GM18951 (cell line): Measurements from ENCODE around the gene ZMIZ1.

ENCODE experiments used
- POLR2A ChIP-seq: IDR thresholded peaks from 4 replicates; pipeline ENCODE4 v1.6.1; 2011; ENCODE audit warnings: mild to moderate bottlenecking; ENCODE audit not compliant: insufficient read length, insufficient read depth; ENCODE audit errors: extremely low read depth
- in situ Hi-C: fragments of 300-500 bp; cut with MboI; formaldehyde crosslinking; loops from one replicate; pipeline ENCODE4 v1.12.0; 2022; ENCODE audit warnings: low sequenced_read_pairs, mixed read lengths, inconsistent platforms; ENCODE audit not compliant: unreplicated experiment

Gene ZMIZ1

DNA sequence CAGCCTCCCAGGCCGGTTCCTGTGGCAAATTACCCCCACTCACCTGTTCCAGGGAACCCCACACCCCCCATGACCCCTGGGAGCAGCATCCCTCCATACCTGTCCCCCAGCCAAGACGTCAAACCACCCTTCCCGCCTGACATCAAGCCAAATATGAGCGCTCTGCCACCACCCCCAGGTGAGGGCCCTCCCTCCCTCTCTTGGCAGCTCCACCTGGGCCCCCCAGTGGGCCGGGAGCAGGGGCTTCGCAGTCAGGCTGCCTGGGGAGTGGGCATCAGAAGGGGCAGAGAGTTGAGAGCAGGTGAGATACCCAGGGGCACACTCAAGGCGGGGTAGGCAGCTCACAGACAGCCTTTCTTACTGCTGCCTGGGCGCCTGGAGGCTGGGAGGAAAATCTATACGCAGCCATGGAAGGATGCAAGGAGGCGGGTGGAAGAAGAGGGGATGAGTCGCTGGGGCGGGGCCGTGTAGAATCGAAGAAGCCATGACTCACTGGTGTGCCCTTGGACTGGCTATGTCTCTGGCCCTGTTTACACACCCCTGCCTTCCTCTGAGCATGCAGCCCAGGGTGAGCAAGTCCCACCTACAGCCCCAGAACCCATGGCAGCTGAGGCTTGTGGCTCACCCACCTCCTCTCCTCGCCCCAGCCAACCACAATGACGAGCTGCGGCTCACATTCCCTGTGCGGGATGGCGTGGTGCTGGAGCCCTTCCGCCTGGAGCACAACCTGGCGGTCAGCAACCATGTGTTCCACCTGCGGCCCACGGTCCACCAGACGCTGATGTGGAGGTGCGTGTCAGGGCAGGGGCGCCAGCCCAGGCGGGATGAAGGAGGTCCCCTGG lies 229.9 kb downstream of the ZMIZ1 start:
- TF ChIP-seq POLR2A = no peak
- in situ Hi-C loops = no loop called here

GRCh38 chr10:79299397-79300241 lies 230.9 kb downstream of the ZMIZ1 start:
- in situ Hi-C loops = no loop called here
- no peak for TF ChIP-seq POLR2A

- in situ Hi-C loops = no loop called here
- TF ChIP-seq POLR2A = no peak
These were observed 231.9 kb downstream of the ZMIZ1 start for GRCh38 chr10:79300711-79301110.

DNA sequence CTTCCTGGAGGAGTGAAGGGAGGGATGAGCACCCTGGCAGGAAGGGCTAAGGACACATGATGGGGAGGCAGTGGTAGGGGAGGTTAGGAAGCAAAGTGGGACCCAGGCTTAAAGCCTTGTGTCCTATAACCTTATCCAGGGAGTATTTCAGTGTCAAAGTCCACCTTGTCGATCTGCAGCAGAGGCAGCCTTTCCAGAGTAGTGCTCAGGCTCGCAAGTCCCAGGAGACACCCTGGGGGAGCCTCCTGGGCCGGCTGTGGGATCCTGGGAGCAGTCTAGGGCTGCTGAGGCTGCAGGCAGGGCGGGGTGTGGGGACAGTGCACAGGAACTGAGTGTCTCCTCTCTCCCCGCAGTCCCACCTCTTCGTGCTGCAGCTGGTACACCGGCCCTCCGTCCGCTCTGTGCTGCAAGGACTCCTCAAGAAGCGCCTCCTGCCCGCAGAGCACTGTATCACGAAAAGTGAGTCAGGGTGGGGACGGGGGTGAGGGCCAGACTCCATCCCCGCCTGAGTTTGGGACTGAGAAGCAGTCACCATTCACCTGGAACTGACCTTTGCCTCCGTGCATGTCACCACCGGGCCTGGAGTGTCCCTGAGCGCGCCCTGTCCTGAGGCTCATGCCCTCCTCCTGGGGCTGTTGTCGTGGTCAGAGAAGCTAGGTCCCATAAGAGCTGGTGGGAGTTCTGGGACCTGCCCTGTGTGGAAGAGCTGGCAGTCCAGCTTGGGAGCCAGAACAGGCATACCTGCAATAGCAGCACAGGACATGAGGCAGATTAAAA lies 233.2 kb downstream of the ZMIZ1 start:
- no peak for TF ChIP-seq POLR2A
- in situ Hi-C loops = no loop called here

- TF ChIP-seq POLR2A = no peak
- in situ Hi-C loops = no loop called here
These were observed 235.1 kb downstream of the ZMIZ1 start for GRCh38 chr10:79303631-79304478.

GRCh38 chr10:79304479-79305087 lies 235.8 kb downstream of the ZMIZ1 start:
- no peak for TF ChIP-seq POLR2A
- in situ Hi-C loops = no loop called here

- no peak for TF ChIP-seq POLR2A
- in situ Hi-C loops = no loop called here
These were observed 236.7 kb downstream of the ZMIZ1 start for GRCh38 chr10:79305515-79305914.

GRCh38 chr10:79305988-79306387 lies 237.2 kb downstream of the ZMIZ1 start:
- TF ChIP-seq POLR2A = no peak
- in situ Hi-C loops = no loop called here

GRCh38 chr10:79306644-79307220 lies 238.0 kb downstream of the ZMIZ1 start:
- in situ Hi-C loops = no loop called here
- no peak for TF ChIP-seq POLR2A

DNA sequence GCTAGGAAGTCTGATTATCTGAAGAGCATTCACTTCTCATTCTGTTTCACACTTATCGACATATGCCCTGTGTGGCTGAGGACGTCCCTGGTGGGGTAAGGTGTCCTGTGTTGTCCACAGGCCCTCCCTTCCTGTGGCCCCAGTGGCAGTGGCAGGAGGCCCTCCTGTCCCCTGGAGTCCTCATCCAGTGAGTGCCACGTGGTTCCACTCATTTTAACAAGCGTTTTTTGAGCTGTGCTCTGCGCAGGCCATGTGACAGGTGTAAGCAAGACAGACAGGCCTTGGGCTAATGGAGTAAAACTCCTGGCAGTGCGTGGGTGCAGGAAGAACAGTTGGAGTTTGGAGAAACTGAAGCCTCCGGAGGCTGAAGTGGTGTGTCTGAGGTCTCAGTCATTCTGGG lies 239.2 kb downstream of the ZMIZ1 start:
- in situ Hi-C loops = no loop called here
- no peak for TF ChIP-seq POLR2A

DNA sequence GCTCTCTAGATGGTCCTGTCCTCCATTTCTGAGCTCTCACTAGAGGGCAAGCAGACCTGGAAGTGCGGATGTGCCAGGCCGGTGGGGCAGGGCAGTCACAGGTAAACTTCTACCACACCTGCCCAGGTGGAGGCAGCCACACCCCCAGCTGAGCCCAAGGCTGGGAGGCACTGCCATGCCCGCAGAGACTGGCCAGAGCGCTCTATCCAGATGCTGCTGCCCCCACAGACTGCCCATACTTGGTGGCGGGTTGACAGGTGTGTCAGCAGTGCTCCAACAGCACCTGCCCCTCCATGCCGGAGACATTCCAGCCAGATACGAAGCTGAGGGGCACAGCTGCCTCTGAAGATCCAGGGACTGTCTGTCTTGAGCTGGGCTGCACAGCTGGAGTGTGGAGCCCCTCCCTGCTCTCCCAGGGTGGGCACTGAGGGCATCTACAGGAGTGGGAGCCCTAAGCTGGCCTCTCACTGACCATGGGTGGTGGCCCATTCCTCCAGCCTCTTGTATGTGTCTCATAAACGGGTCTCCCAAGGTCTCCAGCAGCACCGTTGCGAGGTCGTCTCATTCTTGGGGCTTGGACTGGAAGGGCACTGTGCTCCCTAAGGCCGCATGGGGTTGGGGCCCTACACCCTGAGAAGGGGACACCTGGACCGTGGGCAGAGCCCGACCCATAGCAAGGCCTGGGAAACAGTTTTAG lies 240.4 kb downstream of the ZMIZ1 start:
- TF ChIP-seq POLR2A = no peak
- in situ Hi-C loops = no loop called here
